C4-2B (cell line): Measurements from ENCODE around the gene PTPRS.

Experiments used
- ZFX ChIP-seq: fragments of 450-650 bp; IDR thresholded peaks from 2 replicates; pipeline ENCODE4 v1.6.1; 2017
- TF ChIP-seq, protein P1 (sequence below): fragments of 450-650 bp; conservative IDR thresholded peaks from 2 replicates; pipeline ENCODE4 v1.5.1; 2017; ENCODE audit warnings: mild to moderate bottlenecking

DNA sequence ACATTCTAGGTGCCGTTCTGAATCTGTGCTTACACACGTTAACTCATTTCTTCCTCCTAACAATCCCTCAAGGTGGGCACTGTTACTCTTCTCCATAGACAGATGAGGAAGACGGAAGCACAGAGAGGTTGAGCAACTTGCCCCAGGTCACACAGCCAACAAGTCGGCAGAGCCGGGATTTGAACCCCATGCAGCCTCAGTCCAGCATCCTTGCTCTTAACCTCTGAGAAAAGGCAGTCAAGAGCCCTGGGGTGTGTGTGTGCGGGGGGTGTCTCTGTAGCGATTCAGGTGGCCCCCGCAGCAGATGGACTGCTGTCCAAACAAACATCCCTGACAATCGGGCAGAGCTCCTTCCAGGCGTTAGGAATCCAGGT is 6.3 kb downstream of the PTPRS start:
- TF ChIP-seq, protein P1, sequence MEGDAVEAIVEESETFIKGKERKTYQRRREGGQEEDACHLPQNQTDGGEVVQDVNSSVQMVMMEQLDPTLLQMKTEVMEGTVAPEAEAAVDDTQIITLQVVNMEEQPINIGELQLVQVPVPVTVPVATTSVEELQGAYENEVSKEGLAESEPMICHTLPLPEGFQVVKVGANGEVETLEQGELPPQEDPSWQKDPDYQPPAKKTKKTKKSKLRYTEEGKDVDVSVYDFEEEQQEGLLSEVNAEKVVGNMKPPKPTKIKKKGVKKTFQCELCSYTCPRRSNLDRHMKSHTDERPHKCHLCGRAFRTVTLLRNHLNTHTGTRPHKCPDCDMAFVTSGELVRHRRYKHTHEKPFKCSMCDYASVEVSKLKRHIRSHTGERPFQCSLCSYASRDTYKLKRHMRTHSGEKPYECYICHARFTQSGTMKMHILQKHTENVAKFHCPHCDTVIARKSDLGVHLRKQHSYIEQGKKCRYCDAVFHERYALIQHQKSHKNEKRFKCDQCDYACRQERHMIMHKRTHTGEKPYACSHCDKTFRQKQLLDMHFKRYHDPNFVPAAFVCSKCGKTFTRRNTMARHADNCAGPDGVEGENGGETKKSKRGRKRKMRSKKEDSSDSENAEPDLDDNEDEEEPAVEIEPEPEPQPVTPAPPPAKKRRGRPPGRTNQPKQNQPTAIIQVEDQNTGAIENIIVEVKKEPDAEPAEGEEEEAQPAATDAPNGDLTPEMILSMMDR = no peak
- no peak for TF ChIP-seq ZFX
